Thymus (tissue), 11 donors: ENCODE results near the gene EMC9. TPM values are rescaled to one million over a fixed set of nuclear protein-coding genes. Genes with fewer than 3 reads are reported as not detected.

Experiments used
- DNase-seq, 9 donors: peaks; one replicate each; pipeline ENCODE4 v3.0.0-alpha.2; 2013; ENCODE audit warnings: low spot score in 9 of 9, low read depth in 6 of 9, missing footprints in 1 of 9
- H3K27ac ChIP-seq, 2 donors: one replicate each; pipeline ENCODE4 v1.5.1; 2013; ENCODE audit warnings: control low read depth in 1 of 2, low read depth in 1 of 2, low read length in 1 of 2, mild to moderate bottlenecking in 1 of 2, moderate library complexity in 1 of 2
- H3K27me3 ChIP-seq, 2 donors: one replicate each; pipeline ENCODE4 v1.5.1; 2013; ENCODE audit warnings: low read length in 1 of 2; ENCODE audit not compliant: control insufficient read depth in 2 of 2, insufficient read depth in 1 of 2
- H3K36me3 ChIP-seq, 2 donors: one replicate each; pipeline ENCODE4 v1.5.1; 2013; ENCODE audit warnings: low read length in 1 of 2, mild to moderate bottlenecking in 1 of 2, moderate library complexity in 1 of 2; ENCODE audit not compliant: control insufficient read depth in 2 of 2, insufficient read depth in 2 of 2
- H3K4me1 ChIP-seq, 2 donors: one replicate each; pipeline ENCODE4 v1.5.1; 2013; ENCODE audit warnings: low read length in 2 of 2; ENCODE audit not compliant: control insufficient read depth in 2 of 2, insufficient read depth in 2 of 2
- H3K4me3 ChIP-seq, 2 donors: one replicate each; pipeline ENCODE4 v1.5.1; 2013; ENCODE audit warnings: low read length in 2 of 2, control low read depth in 1 of 2, mild to moderate bottlenecking in 1 of 2
- H3K9me3 ChIP-seq, 2 donors: one replicate each; pipeline ENCODE4 v1.5.1; 2013; ENCODE audit warnings: low read length in 1 of 2, mild to moderate bottlenecking in 1 of 2; ENCODE audit not compliant: control insufficient read depth in 2 of 2, insufficient read depth in 1 of 2
- WGBS: extraction: QIAGEN DNeasy Blood & Tissue Kit; methylation state at CpG from one replicate; pipeline ENCODE4 v1.1.7; 2013; 5-methylcytosine and 5-hydroxymethylcytosine counted together
- polyA plus RNA-seq: library from polyadenylated mRNA; stranded (reverse); fragments of 200-250 nt; gene quantifications from one replicate; pipeline ENCODE4 v1.2.3, GENCODE V29; 2013
- total RNA-seq: library from RNA; stranded (reverse); fragments of 120-200 nt; gene quantifications from one replicate; pipeline ENCODE4 v1.2.4, GENCODE V29; 2013
- donor health status: healthy.

The EMC9 gene
- total and polyA plus RNA-seq, 2 donors, result 26.8 to 40.8 TPM

GRCh38 chr14:24178399-24179178, 37.2 kb upstream of the EMC9 start:
- no peaks in the 10 kb centered on the region for H3K9me3 ChIP-seq
- WGBS, result 98% methylated on average over 12 of the region's 12 CpGs
- no peak for DNase-seq
- H3K4me1 ChIP-seq, result peaks cover 0 to 15% of the 10 kb centered on the region in 2 donors
- H3K4me3 ChIP-seq, result no peak overlapping the region
- peaks cover 80 to 91% of the 10 kb centered on the region in 2 donors for H3K36me3 ChIP-seq
- no peak overlapping the region for H3K27ac ChIP-seq
- no peaks in the 10 kb centered on the region for H3K27me3 ChIP-seq

GRCh38 chr14:24177891-24178290, 36.5 kb upstream of the EMC9 start:
- no peak overlapping the region for H3K4me3 ChIP-seq
- H3K27me3 ChIP-seq, result no peaks in the 10 kb centered on the region
- peaks cover 74 to 91% of the 10 kb centered on the region in 2 donors for H3K36me3 ChIP-seq
- no peaks in the 10 kb centered on the region for H3K9me3 ChIP-seq
- no peak overlapping the region for H3K27ac ChIP-seq
- peaks cover 0 to 22% of the 10 kb centered on the region in 2 donors for H3K4me1 ChIP-seq
- 97% methylated on average over 14 of the region's 14 CpGs for WGBS
- no peak for DNase-seq

DNA sequence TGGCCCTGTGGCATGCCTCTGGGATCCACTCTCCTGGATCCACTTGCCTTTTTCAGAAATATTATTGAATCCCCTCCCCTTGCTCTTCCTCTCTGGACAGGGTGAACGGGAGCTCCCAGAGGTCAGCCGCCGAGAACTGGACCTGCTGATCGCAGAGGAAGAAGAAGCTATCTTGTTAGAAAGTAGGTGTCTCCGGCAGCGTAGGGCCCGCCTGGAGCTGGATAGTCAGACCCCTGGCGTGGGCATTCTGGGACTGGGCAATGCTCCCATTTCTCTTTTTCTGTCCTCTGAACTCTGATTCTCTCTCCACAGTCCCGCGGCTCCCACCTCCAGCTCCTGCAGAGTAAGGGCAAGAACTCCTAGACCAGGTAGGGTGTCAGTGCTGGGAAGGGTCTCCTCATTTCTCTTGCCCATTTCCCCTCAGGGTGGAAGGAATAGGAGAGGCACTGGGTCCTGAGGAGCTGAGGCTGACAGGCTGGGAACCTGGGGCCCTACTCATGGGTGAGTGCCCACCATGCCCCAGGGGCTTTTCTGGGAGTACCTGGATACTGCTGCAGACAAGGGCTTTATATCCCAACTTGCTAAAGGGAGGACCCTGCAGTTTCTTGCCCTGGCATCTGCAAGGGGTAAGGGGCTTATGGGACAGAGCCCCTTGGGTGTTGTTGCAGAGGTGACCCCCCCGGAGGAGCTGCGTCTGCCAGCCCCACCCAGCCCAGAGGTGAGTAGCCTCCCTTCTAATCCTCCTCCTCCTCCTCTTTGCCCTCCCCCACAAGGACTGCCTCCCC, 35.8 kb upstream of the EMC9 start:
- Histone ChIP-seq H3K36me3 (peaks cover 67 to 84% of the 10 kb centered on the region in 2 donors), H3K4me3 (no peak overlapping the region), H3K9me3 (no peaks in the 10 kb centered on the region), H3K27me3 (no peaks in the 10 kb centered on the region), H3K4me1 (peaks cover 1 to 28% of the 10 kb centered on the region in 2 donors), H3K27ac (no peak overlapping the region)
- WGBS, result 99% methylated on average over 12 of the region's 12 CpGs
- no peak for DNase-seq

- H3K36me3 ChIP-seq, result peaks cover 61 to 78% of the 10 kb centered on the region in 2 donors
- no peak overlapping the region for H3K4me3 ChIP-seq
- H3K27me3 ChIP-seq, result no peaks in the 10 kb centered on the region
- peaks cover 6 to 34% of the 10 kb centered on the region in 2 donors for H3K4me1 ChIP-seq
- WGBS, result 99% methylated on average over 5 of the region's 5 CpGs
- no peaks in the 10 kb centered on the region for H3K9me3 ChIP-seq
- DNase-seq, result no peak
- no peak overlapping the region for H3K27ac ChIP-seq
Measured at GRCh38 chr14:24176599-24176998, 35.2 kb upstream of the EMC9 start.

- 49% methylated on average over 20 of the region's 20 CpGs for WGBS
- H3K36me3 ChIP-seq, result peaks cover 24 to 45% of the 10 kb centered on the region in 2 donors
- DNase-seq, result peak in 4 of 9 donors; percentile 26 to 75 (median 56)
- H3K4me3 ChIP-seq, result peak overlapping the region; percentile 48 to 67
- H3K27me3 ChIP-seq, result no peaks in the 10 kb centered on the region
- H3K9me3 ChIP-seq, result no peaks in the 10 kb centered on the region
- H3K27ac ChIP-seq, result peak overlapping the region; percentile 31 to 79
- peaks cover 6 to 43% of the 10 kb centered on the region in 2 donors for H3K4me1 ChIP-seq
Measured at GRCh38 chr14:24172871-24173281, 31.5 kb upstream of the EMC9 start.

GRCh38 chr14:24172261-24172860, 31.0 kb upstream of the EMC9 start:
- peak overlapping the region; percentile 36 to 79 for H3K27ac ChIP-seq
- peak overlapping the region; percentile 48 to 67 for H3K4me3 ChIP-seq
- H3K27me3 ChIP-seq, result no peaks in the 10 kb centered on the region
- peak in 2 of 9 donors; percentile 21 to 44 for DNase-seq
- WGBS, result 19% methylated on average over 30 of the region's 30 CpGs
- H3K36me3 ChIP-seq, result peaks cover 22 to 45% of the 10 kb centered on the region in 2 donors
- H3K4me1 ChIP-seq, result peaks cover 6 to 43% of the 10 kb centered on the region in 2 donors
- no peaks in the 10 kb centered on the region for H3K9me3 ChIP-seq

DNA sequence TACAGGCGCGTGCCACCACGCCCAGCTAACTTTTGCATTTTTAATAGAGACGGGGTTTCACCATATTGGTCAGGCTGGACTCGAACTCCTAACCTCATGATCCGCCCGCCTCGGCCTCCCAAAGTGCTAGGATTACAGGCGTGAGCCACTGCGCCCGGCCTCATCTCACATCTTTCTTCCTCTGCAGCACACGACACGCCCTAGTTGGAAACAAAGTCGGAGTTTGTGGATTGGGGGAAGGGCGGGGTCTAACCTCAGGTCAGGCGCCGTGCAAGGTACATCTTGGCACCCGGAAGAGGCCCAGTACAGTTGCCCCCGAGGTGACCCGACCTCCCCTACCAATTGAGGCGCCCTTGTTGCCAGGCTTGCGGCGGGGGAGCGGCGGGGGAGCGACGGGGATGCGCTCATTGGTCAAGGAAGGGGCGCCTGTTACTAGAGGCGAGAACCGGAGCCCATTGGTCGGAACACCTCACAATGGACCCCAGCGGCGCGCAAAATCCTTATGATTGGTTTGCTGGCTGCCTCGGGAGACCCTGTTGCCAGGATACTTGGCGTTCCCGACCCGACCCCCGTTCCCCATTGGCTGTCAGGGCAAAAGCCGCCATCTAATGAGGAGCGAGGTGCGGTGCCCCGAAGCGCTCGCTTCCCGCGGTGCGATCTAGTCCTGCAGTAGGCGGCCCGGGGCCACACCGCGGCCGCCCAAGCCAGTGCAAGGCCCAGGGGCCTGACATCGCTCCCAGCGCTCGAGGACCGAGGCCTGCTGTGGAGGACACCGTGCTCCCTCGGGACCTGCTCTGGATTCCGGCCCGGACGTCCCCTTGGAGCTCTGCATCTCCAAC, 30.2 kb upstream of the EMC9 start, which contains the start of gene REC8:
Gene REC8, plus strand, starts transcription at position 659 of the 839 bp plus-strand sequence. CDS start 473 bp downstream, outside the sequence.
- peaks cover 20 to 44% of the 10 kb centered on the region in 2 donors for H3K36me3 ChIP-seq
- H3K27me3 ChIP-seq, result no peaks in the 10 kb centered on the region
- DNase-seq, result peak in 7 of 9 donors; percentile 59 to 94 (median 85)

GRCh38 chr14:24167469-24168114, 26.2 kb upstream of the EMC9 start:
- H3K27me3 ChIP-seq, result no peaks in the 10 kb centered on the region
- no peak overlapping the region for H3K4me3 ChIP-seq
- WGBS, result 95% methylated on average over 3 of the region's 3 CpGs
- H3K4me1 ChIP-seq, result peaks cover 6 to 36% of the 10 kb centered on the region in 2 donors
- H3K9me3 ChIP-seq, result no peaks in the 10 kb centered on the region
- DNase-seq, result no peak
- peaks cover 47 to 55% of the 10 kb centered on the region in 2 donors for H3K36me3 ChIP-seq
- no peak overlapping the region for H3K27ac ChIP-seq

More for the DNA sequence above, 30.2 kb upstream of the EMC9 start, which contains the start of gene REC8:
- peaks cover 6 to 43% of the 10 kb centered on the region in 2 donors for H3K4me1 ChIP-seq
- WGBS, result 8% methylated on average over 63 of the region's 63 CpGs
- H3K4me3 ChIP-seq, result peak within 1 kb of the TSS; percentile 48 to 67
- H3K9me3 ChIP-seq, result no peaks in the 10 kb centered on the region
- peak within 1 kb of the TSS; percentile 48 to 79 for H3K27ac ChIP-seq
